ENCODE measurements around the gene RUSF1.
"Not testable (repeated sequence)": the region's sequence is repeated elsewhere in the genome, so short reads cannot be mapped to it uniquely, and the experiment has no call there.

RUSF1 gene

DNA sequence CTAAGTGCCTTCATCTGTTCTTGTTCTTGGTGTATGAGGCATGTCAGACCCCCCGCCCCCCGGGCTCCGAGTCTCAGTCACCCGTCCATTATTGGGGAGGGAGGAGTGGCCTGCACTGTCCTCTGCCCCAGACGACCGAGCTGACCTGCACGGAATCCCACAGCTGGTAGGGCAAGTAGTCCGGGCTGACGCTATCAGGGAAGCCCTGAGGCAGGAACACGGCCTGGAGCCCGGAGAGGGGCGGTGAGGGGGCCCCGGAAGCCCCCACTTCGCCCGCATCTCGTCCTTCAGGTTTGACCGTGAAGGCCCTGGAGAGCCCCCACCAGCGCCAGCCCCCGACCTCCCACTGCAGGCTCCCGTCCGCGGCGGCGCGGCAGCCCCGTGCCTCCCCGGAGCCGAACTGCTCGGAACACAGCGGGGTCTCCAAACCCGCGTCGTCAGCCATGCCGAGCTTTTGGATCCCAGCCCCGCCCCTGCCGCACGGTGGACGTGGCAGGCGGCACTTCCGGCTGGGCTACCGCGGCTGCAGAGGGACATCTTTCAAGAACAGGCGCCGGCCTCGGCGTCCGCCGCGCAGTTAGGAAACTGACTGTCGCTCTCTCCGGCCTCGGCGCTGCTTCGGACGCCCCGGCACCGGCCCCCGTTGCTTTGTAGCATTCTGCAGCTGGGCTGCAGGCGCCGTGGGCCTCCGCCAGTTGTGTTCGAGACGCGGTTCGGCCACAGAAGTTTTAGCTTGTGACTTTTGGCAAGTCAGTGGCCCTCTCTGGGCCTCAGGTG is at the start of gene RUSF1:
Gene RUSF1, minus strand, starts transcription at position 463 of the 777 bp plus-strand sequence. Its CDS starts 18 bp downstream, at position 445.
- peak; percentile 71 for DNase-seq

DNA sequence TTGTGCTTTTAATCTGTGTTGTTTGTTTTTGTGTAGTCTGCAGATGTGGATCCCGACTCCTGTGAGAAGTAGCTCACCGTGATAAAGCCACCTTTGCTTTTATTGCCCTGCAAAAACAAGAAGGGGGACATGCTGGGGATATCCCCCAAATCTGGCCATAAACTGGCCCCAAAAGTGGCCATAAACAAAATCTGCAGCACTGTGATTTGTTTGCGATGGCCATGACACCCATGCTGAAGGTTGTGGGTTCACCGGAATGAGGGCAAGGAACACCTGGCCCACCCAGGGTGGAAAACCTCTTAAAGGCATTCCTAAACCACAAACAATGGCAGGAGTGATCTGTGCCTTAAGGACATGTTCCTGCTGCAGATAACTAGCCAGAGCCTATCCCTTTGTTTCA is 34.6 kb upstream of the RUSF1 start:
- DNase-seq, result no peak

DNA sequence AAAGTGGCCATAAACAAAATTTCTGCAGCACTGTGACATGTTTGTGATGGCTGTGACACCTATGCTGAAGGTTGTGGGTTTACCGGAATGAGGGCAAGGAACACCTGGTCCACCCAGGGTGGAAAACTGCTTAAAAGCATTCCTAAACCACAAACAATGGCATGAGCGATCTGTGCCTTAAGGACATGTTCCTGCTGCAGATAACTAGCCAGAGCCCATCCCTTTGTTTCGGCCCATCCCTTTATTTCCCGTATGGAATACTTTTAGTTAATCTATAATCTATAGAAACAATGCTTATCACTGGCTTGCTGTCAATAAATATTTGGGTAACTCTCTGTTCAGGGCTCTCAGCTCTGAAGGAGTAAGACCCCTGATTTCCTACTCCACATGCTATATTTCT is 31.6 kb upstream of the RUSF1 start:
- not testable (repeated sequence) for DNase-seq

DNA sequence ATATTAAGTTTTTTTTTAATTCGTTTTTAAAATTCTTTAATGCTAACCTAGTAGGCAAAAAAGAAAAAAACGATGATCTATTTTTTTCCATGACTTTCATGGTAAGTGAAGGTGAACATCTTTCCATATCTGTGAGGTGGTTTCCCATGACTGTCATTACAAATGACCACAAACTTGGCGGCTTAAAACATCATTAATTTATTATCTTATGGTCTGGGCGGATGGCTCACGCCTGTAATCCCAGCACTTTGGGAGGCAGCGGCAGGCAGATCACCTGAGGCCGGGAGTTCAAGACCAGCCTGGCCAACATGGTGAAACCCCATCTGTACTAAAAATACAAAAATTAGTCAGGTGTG is 30.0 kb upstream of the RUSF1 start:
- DNase-seq, result not testable (repeated sequence)

DNA sequence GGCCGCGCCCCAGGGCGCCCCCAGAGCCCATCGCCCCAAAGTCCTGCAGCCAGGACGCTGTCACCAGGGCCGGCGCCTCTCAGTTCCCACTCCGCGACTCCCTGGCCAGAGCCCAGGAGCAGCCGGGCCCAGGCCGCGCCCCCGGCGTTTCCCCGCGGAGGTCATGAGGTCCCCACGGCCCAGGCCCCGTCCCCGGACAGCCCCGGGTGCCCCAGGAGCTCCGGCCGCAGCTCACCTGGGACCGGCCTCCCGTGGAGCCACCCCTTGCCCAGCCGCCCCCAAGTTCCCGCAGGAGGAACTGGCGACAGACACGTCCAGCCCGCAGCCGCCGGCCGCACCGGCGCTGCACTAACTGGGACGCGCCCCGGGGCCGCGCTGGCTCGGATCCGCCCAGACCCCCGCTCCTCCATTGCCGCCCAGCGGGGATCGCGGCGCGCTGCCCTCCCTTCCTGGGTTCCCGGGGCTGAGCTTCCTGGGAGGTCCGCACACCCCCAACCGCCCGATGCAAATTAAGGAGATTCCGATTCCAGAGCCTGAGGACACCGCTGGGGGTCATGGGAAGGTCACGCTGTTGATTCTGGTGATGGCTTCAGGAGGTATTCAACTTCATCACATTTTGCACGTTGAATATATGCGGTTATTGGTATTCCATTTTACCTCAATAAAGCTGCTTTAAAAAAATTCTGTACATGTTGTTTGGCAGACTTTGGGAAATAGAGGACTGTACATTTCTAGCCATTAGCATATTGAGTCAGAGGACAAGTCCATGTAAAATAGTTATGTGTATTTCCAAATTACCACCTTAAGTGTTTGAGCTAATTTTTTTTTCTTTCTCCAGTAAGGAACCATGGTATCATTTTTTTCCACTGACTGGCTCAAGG is 29.4 kb upstream of the RUSF1 start:
- DNase-seq, result no peak

DNA sequence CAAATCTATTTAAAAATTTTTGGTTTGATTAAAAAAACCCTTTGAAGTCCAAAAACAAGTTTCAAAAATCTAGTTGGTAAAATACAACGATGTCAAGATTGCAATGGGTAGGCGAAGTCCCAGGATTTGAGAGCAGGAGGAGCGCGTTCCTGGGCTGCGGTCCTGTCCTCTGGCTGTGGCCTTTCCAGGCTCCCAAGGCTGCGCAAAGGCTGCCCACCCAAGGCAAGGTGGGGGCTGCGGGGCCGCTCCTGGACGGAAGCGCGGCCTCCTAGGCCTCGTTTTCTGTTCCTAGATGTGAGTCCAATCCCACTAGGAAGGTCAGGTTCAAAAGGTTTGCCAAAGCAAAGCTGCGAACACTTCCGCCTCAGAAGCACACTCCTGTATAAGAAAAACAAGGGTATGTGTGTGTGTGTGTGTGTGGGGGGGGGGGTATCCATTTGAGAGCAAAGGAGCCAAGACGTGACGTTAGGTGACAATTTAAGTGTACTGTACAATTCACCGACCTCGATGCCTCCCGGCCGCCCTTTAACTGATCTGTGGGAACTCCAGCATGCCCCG is 28.7 kb upstream of the RUSF1 start:
- DNase-seq, result no peak

DNA sequence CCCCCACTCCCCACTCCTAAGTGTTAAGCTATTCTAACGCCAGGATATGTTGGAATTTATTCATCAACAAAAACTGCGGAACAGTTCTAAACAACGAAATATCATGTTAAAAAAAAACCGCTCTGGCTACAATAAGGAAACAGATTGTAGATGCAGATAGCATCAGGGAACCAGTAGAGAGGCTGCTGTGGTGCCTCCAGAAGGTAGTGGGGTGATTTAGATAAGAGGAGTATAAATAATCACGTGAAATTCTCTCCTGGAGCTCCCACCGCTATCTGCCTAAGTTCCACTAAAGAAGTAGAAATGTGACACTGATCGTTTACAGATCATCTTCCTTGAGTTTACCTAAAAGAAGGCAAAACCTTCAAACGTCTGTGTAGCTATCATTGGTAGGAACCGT is 27.5 kb upstream of the RUSF1 start:
- no peak for DNase-seq

DNA sequence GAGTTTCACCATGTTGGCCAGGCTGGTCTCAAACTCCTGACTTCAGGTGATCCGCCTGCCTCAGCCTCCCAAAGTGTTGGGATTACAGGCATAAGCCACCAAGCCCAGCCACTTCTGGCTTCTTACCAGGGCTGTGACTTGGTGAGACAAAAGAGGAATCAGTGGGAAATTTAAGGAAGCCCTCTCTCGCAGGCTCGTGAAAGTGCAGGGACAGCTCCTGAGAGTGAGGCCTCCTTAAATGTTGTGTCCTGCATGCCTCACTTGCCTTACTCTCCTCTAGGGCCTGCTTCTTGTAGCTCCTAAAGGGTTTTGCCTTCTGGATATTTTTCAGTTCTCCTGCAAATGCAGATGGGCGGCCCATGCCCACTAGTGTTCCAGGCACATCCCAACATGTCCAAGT is 24.7 kb upstream of the RUSF1 start:
- DNase-seq, result no peak

DNA sequence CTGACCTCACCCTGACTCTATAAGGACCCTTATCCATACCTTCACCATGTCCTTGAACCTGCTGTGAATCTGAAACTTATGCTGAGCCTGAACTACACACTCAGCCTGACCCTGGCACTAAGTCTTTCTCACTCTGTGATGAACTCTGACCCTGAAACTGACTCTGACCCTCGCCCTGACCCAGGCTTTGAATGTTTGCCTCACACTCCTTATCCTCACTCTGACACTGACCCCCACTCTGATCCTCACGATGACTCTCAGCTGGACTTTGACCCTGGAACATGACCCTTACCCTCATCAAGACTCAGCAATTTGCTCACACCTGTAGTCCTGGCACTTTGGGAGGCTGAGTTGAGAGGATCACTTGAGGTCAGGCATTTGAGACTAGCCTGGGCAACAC is 23.9 kb upstream of the RUSF1 start:
- DNase-seq, result no peak

DNA sequence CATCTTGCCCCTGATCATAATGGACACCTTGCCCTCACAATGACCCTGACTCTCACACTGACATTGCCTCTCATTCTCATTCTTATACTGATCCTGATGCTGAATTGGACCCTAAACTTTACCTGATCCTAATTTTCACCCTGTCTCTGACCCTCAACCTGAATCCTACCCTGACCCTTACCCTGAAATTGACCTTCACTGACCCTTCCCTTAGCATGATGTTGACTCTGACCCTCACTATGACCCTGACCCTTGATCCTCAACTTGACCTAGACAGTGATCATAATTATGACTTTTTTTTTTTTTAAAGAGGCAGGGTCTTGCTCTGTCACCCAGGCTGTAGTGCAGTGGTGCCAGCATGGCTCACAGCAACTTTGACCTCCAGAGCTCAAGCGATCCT is 22.9 kb upstream of the RUSF1 start:
- no peak for DNase-seq

DNA sequence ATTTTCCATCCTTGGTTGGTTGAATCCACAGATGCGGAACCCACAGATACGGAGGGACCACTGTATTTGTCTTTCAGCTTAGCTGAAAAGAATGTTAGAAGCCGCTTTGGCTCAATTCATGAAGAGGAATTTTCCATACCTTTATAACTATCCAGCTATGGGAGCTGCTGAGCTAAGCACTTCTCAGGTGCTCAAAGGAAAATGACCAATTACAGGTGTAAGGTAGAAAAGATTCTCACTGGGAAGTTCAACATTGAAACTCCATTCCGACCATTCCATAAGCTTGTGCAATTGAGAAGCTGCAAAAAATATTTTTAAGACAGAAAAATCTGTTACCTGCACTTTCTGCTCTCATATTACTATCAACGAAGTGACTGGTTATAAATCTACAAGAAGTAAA is 22.2 kb upstream of the RUSF1 start:
- DNase-seq, result no peak

DNA sequence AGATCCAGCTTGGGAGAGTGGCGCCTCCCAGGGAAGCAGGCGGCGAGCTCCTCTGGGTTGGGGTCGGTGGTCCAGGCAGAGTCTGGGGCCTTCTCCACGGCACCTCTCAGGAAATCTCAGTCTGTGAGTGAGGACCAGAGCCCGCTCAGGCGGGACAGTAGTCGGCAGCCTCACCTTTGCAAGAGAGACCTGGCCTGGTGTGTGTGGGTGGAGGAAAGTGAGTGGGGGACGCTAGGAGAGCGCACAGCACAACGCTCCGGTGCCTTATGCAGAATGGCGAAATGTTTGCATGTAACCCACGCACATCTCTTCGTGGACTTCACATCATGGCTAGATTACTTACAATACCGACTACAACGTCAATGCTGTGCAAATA is 21.7 kb upstream of the RUSF1 start:
- DNase-seq, result no peak

DNA sequence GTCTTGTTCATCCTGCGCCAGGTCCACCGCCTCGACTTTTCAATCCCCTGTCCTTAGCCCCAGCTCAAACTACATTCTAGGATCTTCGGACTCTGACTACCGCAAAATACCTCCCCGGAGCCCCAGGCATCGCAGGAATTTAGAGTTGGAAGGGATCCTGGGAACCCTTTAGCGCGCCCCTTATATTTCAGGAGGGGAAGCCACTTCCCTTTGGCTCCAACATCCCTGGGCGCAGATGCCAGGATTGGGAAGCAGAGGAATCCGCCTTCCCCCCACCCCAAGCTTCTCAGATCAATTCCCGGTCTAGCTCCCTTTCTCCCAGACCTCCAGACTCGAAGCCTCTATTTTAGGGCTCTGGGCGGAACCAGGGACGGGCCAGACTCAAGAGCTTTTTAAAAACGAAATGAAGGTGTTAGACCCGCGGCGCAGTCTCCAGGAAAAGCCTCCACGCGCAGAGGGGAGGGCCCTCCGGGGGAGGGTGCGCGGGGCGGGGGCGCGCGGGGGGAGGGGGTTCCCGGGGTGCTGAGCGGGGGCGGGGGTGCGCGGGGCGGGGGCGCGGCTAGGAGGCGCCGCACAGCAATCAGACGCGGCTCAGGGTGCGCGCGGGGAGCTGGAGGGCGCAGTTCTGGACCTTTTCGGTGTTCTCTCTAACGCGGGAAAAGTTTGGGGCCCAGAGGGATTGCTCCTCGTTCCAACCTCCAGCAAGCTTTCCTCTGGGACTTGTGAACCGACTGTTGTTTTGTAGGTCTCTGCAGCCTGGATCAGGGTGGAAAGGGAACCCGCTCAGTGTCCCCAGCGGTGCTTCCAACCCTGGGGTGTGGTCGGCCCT is 21.1 kb upstream of the RUSF1 start:
- no peak for DNase-seq

DNA sequence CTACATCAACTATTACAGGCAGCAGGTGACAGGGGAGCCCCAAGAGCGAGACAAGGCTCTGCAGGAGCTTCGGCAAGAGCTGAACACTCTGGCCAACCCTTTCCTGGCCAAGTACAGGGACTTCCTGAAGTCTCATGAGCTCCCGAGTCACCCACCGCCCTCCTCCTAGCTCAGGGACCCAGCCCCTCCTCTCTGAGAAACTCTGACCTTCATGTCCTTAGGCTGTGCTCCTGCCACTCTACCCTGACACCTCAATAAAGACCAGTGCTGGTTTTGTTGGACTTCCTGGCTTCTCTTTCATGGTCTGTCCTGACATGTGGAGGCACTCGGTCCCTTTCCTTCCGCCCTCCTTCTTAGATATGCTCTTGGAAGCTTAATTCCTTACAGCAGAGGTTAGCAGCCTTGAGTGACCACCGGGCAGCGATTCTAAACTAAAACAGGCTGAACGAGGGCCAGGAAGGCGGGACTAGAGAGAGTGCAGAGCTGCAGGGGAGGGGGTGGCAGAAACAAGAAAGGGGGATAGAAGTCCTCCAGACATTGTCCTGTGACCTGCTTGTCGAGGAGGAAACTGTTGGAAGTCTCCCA is 20.4 kb upstream of the RUSF1 start:
- no peak for DNase-seq

DNA sequence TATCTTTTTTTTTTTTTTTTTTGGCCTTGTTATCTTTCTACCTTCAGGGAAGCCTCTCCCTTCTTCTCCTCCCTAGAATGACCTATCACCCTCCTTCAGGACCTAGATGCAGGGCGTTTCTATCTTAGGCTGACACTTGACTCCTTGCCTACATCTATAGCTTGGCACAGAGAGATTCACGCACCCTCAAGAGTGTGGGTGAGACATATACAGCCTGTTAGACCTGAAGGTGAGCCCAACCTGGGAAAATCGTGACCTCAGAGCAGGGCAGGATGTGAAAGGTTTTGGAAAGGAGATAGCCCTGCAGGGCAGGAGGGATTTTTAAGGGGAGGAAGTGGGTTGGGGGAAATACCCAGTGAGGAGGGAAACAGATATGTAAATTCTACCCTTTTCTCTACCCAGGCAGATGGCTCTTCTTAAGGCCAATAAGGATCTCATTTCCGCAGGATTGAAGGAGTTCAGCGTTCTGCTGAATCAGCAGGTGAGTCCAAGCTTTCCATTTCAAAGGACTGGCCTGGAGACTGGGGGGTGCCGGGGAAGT is 19.6 kb upstream of the RUSF1 start, which contains the start of gene AHSP:
Gene AHSP, plus strand, starts transcription at position 167 of the 541 bp plus-strand sequence. Its CDS starts 240 bp downstream, at position 407.
- no peak for DNase-seq

DNA sequence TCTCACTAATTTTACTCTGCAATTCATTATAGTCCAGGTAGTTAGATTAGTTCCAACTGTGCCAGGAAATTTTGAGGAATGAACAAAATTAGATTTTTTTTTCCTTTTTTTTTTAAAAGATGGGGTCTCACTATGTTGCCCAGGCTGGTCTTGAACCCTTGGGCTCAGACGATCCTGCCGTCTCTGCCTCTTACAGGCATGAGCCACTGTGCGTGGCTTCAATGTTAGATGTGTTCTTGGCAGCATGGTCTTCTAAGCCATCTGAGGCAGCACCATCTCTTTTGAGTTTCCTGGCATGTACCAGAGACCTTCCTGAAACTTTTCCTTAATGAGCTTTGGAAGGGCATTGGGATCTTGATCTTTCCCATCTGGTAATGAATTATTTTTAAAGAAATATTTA is 16.9 kb upstream of the RUSF1 start:
- no peak for DNase-seq

DNA sequence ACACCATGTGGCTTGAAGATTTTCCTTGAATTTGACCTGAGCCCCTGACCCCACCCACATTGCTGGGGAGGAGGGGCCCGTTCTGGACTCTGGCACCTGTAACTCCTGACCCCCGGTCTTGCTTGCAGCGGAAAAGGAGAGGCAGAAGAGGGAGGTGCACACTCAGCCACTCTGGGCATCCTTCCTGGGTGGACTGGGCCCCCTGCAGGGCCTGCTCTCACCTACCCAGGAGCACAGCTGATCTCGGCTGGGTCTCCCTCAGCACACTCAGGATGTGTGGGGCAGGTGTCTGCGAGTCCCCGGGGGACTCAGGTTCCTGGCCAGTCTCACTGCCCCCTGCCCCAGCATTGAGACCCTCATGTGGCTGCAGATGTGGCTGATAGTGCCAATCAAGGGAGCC is 15.6 kb upstream of the RUSF1 start:
- DNase-seq, result not testable (repeated sequence)

DNA sequence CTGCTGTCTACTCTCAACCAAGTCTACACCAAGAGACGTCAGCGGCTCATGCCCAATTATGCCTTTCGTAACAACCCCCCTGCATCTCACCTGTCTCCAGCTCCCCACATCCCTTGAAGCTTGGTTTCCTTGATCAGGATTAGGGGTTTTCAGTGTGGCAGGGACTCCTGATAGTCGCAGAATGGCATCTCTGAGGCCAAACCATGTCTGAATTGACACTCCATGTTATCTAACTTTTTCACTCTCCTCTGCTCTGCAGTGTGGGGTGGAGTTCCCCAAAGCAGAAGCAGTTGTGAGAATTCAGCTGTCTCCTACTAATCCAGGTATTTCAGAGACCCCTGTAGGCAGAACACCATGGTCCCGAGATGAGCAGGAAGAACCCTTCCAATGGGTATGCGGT is 13.9 kb upstream of the RUSF1 start:
- DNase-seq, result no peak

DNA sequence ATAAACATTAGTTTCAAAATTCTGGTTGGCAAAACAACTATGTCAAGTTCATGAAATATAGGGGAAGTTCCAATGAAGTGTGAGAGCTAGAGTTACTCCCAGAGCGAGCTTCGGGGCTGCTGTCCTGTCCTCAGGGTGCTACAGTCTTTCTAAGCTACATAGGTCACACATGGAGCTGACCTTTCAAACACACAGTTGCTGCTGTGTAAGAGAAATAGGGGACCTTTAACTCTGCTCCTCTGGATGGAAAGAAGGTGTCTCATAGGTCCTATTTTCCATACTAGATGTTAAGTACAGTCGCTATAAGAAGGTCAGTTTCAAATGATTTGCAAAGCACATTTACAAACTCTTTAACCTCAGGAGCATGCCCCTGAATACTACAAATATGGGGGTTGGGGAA is 13.2 kb upstream of the RUSF1 start:
- DNase-seq, result no peak

DNA sequence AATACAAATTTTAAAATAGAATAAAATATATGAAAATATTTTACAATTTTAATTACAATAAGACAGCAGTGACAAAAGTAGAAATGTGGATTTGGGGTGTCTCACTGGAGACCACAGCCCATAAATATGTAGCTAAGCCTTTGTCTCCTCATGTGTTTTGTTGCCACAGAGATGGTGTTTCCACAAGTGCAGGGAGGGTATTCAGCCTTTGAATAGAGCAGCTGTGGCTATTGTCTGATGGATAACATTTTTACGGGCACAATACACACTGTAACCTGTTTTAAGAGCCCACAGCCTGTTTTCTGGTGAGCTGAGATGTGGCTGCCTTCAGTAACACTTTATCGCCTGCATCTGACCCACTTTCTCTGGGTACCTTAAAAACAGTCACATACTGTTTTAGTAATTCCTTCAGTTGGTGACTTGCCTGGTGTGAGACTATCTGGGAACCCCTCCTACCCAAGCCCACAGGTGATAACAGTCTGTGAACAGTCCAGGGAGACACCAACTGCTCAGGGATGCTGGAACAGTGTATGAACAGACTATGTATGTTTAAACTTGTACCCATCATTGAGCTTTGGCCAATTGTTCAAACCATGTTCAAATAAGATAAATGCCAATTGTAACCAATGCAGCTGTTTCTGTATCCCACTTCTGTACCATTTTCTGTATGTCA is 11.7 kb upstream of the RUSF1 start:
- DNase-seq, result peak; percentile 11

DNA sequence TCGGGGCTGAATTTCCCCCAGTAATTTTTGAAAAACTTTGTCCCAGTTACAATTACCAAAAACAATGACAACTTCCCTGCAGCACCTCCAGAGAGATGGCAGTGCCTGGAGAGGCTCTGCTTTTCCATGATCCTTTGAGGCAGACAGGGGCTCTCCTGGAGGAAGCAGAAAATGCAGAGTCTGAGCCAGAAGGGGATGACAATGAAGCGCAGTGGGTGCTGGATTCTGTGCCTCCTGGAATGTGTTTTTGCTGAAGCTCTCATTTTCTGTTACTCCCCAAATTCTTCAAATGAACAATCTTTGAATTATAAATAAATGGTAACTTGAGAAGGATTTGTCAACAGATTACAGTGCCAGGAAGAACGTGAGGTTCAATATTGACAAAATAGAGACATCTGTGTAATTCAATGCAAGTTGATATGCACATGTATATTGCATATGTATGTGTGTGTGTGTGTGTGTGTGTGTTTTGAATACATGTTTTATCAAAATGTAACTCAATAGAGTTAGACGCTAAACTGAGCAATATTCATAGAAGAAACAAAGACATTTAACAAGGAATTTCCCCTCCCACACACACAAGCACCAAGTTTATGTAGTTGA is 9.7 kb upstream of the RUSF1 start:
- no peak for DNase-seq

Data from NCI-H2107 (cell line).